Measurements from ENCODE around the gene LFNG. TPM values are rescaled to one million over a fixed set of nuclear protein-coding genes. Genes with fewer than 3 reads are reported as not detected.

The LFNG gene
- total RNA-seq, 1 experiment from 2014 or later: 15.2 TPM

DNA sequence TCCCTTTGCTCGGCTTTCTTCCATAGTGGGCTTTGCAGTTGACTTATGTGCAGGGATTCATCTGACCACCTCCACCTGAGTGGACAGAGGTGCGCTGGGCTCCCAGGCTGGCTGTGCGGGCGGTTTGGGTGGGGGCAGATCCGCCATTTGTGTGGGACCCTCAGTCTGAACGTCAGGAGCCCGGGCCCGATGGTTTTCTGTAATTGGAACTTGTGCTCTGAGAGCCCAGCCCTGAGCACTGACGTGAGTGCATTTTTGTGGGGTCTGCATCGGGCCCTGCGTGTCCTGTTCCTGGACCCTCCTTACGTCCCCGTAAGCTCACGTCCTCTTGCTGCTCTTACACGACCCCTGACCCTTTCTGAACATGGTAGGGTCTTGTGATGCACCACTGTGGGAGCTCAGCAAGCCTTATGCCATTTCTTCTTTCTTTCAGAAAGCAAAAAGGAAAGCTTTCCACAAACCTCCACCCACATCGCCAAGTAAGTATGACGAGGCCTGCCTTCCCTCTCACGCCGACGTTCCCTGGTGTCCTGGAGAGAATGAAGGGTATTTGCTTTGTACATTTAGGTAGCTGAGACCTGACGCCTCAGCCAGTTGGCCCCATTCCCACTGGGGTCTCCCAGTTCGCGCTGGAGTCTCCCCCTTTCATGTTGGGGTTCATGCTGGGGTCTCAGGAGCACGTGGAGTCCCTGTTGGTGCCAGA lies 49.1 kb downstream of the LFNG start:
- DNase-seq (ENCODE audit: low read depth): no peak

- DNase-seq (ENCODE audit: low read depth): no peak
Observed at GRCh38 chr7:2569421-2569820, 49.8 kb downstream of the LFNG start.

DNA sequence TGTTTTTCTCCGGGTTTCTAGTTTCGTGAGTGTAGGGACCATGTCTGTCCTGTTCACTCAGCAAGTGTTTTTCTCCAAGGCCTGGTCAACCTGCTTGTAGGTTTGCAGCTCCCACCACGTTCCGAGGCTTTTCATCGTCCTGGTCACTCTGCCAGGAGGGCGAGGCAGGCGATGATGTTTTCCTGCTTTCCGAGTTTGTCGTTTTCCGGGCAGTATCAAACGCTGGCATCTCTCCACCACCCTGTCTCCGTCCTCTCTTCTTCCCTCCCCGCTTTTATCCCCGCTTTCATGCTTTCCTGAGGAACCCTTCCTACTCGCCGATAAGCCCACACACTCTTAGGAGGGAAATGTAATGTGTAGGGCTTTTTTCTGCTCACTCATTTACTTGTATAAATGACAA lies 50.4 kb downstream of the LFNG start:
- no peak for DNase-seq (ENCODE audit: low read depth)

DNA sequence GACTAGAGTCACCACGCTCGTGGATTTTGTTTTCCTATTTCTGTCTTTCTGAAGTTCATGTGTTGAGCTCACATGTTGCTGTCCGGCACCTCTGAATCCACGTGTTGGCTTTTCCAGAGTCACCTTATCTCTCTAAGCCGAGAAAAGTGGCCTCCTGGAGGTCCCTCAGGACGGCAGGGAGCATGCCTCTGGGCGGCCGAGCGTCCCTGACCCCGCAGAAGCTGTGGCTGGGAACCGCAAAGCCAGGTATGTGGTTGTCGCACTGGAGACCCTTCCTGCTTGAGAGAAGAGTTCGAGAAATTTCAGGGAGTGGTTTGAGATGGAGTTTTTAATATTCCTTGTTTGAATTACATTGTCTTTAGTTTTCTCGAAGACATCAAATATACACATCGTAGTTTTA lies 51.8 kb downstream of the LFNG start:
- DNase-seq (ENCODE audit: low read depth): no peak

DNA sequence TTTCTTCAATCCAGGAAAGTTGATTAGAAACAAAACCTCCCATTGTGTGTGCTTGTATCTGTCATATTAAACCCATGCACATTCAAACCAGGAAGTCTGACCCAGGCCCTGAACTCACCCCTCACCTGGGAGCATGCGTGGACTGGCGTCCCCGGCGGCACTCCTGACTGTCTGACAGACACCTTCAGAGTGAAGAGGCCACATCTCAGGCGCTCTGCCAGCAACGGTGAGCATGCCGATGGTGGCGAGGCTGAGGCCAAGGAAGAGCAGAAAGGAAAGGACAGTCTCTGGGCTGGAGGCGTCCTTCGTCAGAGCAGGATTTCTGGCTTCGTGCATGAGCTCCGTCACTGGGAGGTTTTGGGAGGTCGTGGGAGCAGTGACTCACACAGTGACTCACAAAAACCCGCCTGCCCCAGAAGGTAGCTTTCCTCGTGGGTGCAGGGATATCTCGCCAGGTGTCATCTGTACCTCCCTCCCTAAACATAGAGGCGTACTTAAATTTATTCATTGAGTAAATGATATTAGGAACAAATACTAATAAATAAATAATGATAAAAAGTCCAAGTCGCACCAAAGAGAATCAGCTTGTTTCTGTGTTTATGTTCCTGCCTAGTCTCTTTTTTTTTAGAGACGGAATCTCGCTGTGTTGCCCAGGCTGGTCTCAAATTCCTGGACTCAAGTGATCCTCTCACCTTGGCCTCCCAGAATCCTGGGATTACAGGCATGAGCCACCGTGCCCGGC lies 52.7 kb downstream of the LFNG start:
- no peak for DNase-seq (ENCODE audit: low read depth)

GRCh38 chr7:2573761-2574160 lies 54.2 kb downstream of the LFNG start:
- DNase-seq (ENCODE audit: low read depth): no peak

- no peak for DNase-seq (ENCODE audit: low read depth)
Observed at GRCh38 chr7:2575046-2575732, 55.6 kb downstream of the LFNG start.

GRCh38 chr7:2575733-2576340 lies 56.3 kb downstream of the LFNG start:
- DNase-seq (ENCODE audit: low read depth): no peak

GRCh38 chr7:2576742-2577491 lies 57.3 kb downstream of the LFNG start:
- no peak for DNase-seq (ENCODE audit: low read depth)

Other genes with a start within 250 kb of the LFNG start
- gene SNX8, start 205.3 kb upstream of the LFNG start, total RNA-seq (2014; rRNA removed): 26.0 and 27.7 TPM in 2 replicates
- gene EIF3B, start 164.9 kb upstream of the LFNG start, total RNA-seq (2014; rRNA removed): 281 and 293 TPM in 2 replicates
- 9.6 and 11.4 TPM in 2 replicates for gene CHST12, start 116.2 kb upstream of the LFNG start, total RNA-seq (2014; rRNA removed)
- not detected in 2 replicates for gene GRIFIN, start 43.4 kb upstream of the LFNG start, total RNA-seq (2014; rRNA removed)
- 73.9 and 78.9 TPM in 2 replicates for gene BRAT1, start 35.8 kb downstream of the LFNG start, total RNA-seq (2014; rRNA removed)
- gene IQCE, start 39.2 kb downstream of the LFNG start, total RNA-seq (2014; rRNA removed): 15.3 and 16.4 TPM in 2 replicates
- gene TTYH3, start 112.2 kb downstream of the LFNG start, total RNA-seq (2014; rRNA removed): 29.2 and 31.8 TPM in 2 replicates
- not detected in 2 replicates for gene AMZ1, start 168.4 kb downstream of the LFNG start, total RNA-seq (2014; rRNA removed)

All from LHCN-M2 (cell line).